Stimulated activated CD8-positive, alpha-beta memory T cell treated with anti-CD3 and anti-CD28 coated beads, Interleukin-15, amount 100 ng/mL, for 1 hour (primary cell): ENCODE data around the gene SSX1.
"Not testable (repeated sequence)": the region's sequence is repeated elsewhere in the genome, so short reads cannot be mapped to it uniquely, and the experiment has no call there.

ENCODE experiments used
- DNase-seq: peaks from one replicate; pipeline ENCODE4 v3.0.0-alpha.2; 2020; ENCODE audit warnings: low read depth

The SSX1 gene

GRCh38 chrX:48255062-48255796, at the start of gene SSX1:
Gene SSX1 (plus strand): TSS chrX:48255392. CDS start chrX:48257242, 1,850 bp downstream.
- DNase-seq: not testable (repeated sequence)

- DNase-seq: not testable (repeated sequence)
Observed at GRCh38 chrX:48214341-48214740, 40.9 kb upstream of the SSX1 start.

- DNase-seq: not testable (repeated sequence)
Observed at GRCh38 chrX:48224196-48224595, 31.0 kb upstream of the SSX1 start.

- not testable (repeated sequence) for DNase-seq
Observed at GRCh38 chrX:48252945-48253344, 2.2 kb upstream of the SSX1 start.

GRCh38 chrX:48274365-48274764, 19.2 kb downstream of the SSX1 start:
- not testable (repeated sequence) for DNase-seq

- DNase-seq: no peak
Observed at GRCh38 chrX:48278958-48279357, 23.8 kb downstream of the SSX1 start.

- not testable (repeated sequence) for DNase-seq
Observed at GRCh38 chrX:48280729-48281128, 25.5 kb downstream of the SSX1 start.

- DNase-seq: no peak
Observed at GRCh38 chrX:48306175-48306574, 51.0 kb downstream of the SSX1 start.

GRCh38 chrX:48313996-48314395, 58.8 kb downstream of the SSX1 start:
- not testable (repeated sequence) for DNase-seq
